ENCODE data around the gene PRDM11.

The PRDM11 gene

DNA sequence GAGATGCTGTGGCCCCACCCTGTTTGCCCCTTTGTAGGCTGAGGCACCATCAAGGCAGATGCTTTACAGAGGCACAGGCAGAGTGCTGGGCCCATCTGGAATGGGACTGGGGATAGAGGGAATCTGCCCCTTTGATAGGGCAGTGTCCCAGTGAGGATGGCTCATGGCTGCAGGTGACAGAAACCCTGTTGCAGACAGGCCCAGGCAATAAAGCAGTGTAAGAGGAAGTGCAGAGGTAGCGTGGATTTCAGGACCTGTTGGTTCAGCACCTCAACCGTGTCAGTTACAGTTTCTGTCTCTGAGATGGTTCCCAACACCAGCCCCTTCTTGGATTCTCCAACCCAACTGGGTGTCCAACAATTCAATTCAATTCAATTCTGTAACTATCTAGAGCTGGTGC lies 25.1 kb downstream of the PRDM11 start:
- Histone ChIP-seq H3K36me3 (ENCODE audit: control insufficient read depth in 5 of 5, insufficient read depth in 5 of 5, low read length in 5 of 5) (no peaks in the 10 kb centered on the region), H3K4me1 (ENCODE audit: control insufficient read depth in 5 of 5, insufficient read depth in 5 of 5, low read length in 5 of 5) (no peaks in the 10 kb centered on the region), H3K4me3 (ENCODE audit: low read depth in 1 of 5, low read length in 5 of 5) (no peak overlapping the region), H3K27me3 (ENCODE audit: control insufficient read depth in 5 of 5, insufficient read depth in 4 of 5, low read length in 5 of 5) (no peaks in the 10 kb centered on the region), H3K9me3 (ENCODE audit: control insufficient read depth in 5 of 5, low read length in 5 of 5) (no peaks in the 10 kb centered on the region), H3K27ac (ENCODE audit: low read depth, low read length) (no peak overlapping the region), H3K9ac (ENCODE audit: low read length in 5 of 5) (no peak overlapping the region)

GRCh38 chr11:45173064-45173463 lies 26.6 kb downstream of the PRDM11 start:
- Histone ChIP-seq H3K27me3 (ENCODE audit: control insufficient read depth in 5 of 5, insufficient read depth in 4 of 5, low read length in 5 of 5) (no peaks in the 10 kb centered on the region), H3K27ac (ENCODE audit: low read depth, low read length) (no peak overlapping the region), H3K36me3 (ENCODE audit: control insufficient read depth in 5 of 5, insufficient read depth in 5 of 5, low read length in 5 of 5) (no peaks in the 10 kb centered on the region), H3K9ac (ENCODE audit: low read length in 5 of 5) (no peak overlapping the region), H3K4me3 (ENCODE audit: low read depth in 1 of 5, low read length in 5 of 5) (no peak overlapping the region), H3K4me1 (ENCODE audit: control insufficient read depth in 5 of 5, insufficient read depth in 5 of 5, low read length in 5 of 5) (no peaks in the 10 kb centered on the region), H3K9me3 (ENCODE audit: control insufficient read depth in 5 of 5, low read length in 5 of 5) (no peaks in the 10 kb centered on the region)

GRCh38 chr11:45174168-45174835 lies 27.9 kb downstream of the PRDM11 start:
- Histone ChIP-seq H3K9ac (ENCODE audit: low read length in 5 of 5) (no peak overlapping the region), H3K27ac (ENCODE audit: low read depth, low read length) (no peak overlapping the region), H3K9me3 (ENCODE audit: control insufficient read depth in 5 of 5, low read length in 5 of 5) (no peaks in the 10 kb centered on the region), H3K36me3 (ENCODE audit: control insufficient read depth in 5 of 5, insufficient read depth in 5 of 5, low read length in 5 of 5) (no peaks in the 10 kb centered on the region), H3K27me3 (ENCODE audit: control insufficient read depth in 5 of 5, insufficient read depth in 4 of 5, low read length in 5 of 5) (no peaks in the 10 kb centered on the region), H3K4me1 (ENCODE audit: control insufficient read depth in 5 of 5, insufficient read depth in 5 of 5, low read length in 5 of 5) (peaks cover 0 to 1% (median 0%) of the 10 kb centered on the region in 5 donors), H3K4me3 (ENCODE audit: low read depth in 1 of 5, low read length in 5 of 5) (no peak overlapping the region)

- no peak overlapping the region for H3K27ac ChIP-seq (ENCODE audit: low read depth, low read length)
- H3K9me3 ChIP-seq (ENCODE audit: control insufficient read depth in 5 of 5, low read length in 5 of 5): no peaks in the 10 kb centered on the region
- H3K4me1 ChIP-seq (ENCODE audit: control insufficient read depth in 5 of 5, insufficient read depth in 5 of 5, low read length in 5 of 5): peaks cover 0 to 8% (median 5%) of the 10 kb centered on the region in 5 donors
- no peaks in the 10 kb centered on the region for H3K36me3 ChIP-seq (ENCODE audit: control insufficient read depth in 5 of 5, insufficient read depth in 5 of 5, low read length in 5 of 5)
- no peak overlapping the region for H3K9ac ChIP-seq (ENCODE audit: low read length in 5 of 5)
- H3K27me3 ChIP-seq (ENCODE audit: control insufficient read depth in 5 of 5, insufficient read depth in 4 of 5, low read length in 5 of 5): no peaks in the 10 kb centered on the region
- H3K4me3 ChIP-seq (ENCODE audit: low read depth in 1 of 5, low read length in 5 of 5): no peak overlapping the region
Observed at GRCh38 chr11:45174963-45175362, 28.5 kb downstream of the PRDM11 start.

DNA sequence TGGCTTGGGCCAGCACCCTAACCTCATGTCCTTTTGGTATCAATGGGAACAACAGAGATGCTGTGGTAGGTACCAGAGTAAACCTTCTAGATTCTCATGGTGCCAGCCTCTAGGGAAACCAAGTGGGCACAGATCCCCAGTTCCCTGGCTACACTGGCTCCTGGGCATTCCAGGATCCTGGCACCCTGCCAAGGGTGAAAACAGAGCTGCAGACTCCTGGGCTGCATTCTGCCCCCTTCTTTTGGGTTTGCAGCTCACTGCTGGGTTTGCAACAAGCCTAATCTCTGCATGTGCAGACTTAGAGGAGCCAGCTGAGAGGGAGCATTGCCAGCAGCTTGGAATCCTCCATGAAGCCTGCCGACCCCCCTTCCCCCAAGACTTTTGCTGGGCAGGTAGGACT lies 30.6 kb downstream of the PRDM11 start:
- Histone ChIP-seq H3K27me3 (ENCODE audit: control insufficient read depth in 5 of 5, insufficient read depth in 4 of 5, low read length in 5 of 5) (no peaks in the 10 kb centered on the region), H3K27ac (ENCODE audit: low read depth, low read length) (no peak overlapping the region), H3K4me1 (ENCODE audit: control insufficient read depth in 5 of 5, insufficient read depth in 5 of 5, low read length in 5 of 5) (peaks cover 2 to 18% (median 15%) of the 10 kb centered on the region in 5 donors), H3K9ac (ENCODE audit: low read length in 5 of 5) (no peak overlapping the region), H3K36me3 (ENCODE audit: control insufficient read depth in 5 of 5, insufficient read depth in 5 of 5, low read length in 5 of 5) (no peaks in the 10 kb centered on the region), H3K9me3 (ENCODE audit: control insufficient read depth in 5 of 5, low read length in 5 of 5) (no peaks in the 10 kb centered on the region), H3K4me3 (ENCODE audit: low read depth in 1 of 5, low read length in 5 of 5) (no peak overlapping the region)

GRCh38 chr11:45178223-45178622 lies 31.8 kb downstream of the PRDM11 start:
- Histone ChIP-seq H3K27me3 (ENCODE audit: control insufficient read depth in 5 of 5, insufficient read depth in 4 of 5, low read length in 5 of 5) (no peaks in the 10 kb centered on the region), H3K27ac (ENCODE audit: low read depth, low read length) (no peak overlapping the region), H3K9me3 (ENCODE audit: control insufficient read depth in 5 of 5, low read length in 5 of 5) (no peaks in the 10 kb centered on the region), H3K9ac (ENCODE audit: low read length in 5 of 5) (no peak overlapping the region), H3K4me1 (ENCODE audit: control insufficient read depth in 5 of 5, insufficient read depth in 5 of 5, low read length in 5 of 5) (peaks cover 2 to 18% (median 15%) of the 10 kb centered on the region in 5 donors), H3K36me3 (ENCODE audit: control insufficient read depth in 5 of 5, insufficient read depth in 5 of 5, low read length in 5 of 5) (peaks cover 0 to 7% (median under 1%) of the 10 kb centered on the region in 5 donors), H3K4me3 (ENCODE audit: low read depth in 1 of 5, low read length in 5 of 5) (no peak overlapping the region)

DNA sequence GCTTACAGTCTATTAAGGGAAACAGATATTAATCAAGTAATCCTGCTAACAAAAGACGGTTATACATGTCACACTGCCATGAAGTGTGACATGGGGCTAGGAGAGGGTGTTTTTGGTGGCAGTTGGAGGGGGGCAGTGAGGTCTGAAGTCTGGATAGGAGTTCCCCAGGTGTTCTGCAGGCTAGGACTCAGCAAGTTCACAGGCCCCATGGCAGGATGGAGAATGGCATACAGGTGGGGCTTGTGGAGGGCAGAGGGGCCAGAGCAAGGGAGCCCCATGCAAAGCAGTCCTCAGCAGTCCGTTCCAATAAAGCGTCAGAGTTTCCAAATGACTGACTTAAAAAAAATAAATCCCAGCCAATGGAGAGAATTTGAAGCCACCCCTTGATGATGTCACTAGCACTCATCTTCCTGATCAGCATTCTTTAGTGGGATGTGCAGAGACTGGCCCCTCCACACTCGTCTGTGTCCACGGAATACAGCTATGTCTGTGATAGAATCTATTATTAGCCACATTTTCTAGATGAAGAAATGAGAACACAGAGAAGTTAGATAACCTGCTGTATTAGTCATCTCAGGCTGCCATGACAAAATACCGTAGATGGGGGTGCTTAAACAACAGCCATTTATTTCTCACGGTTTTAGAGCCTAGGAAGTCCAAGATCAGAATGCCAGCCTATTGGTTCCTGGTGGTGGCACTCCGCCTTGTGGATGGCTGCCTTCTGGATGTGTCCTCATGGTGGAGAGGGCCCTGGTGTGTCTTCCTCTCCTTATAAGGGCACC lies 32.6 kb downstream of the PRDM11 start:
- peaks cover 2 to 14% (median 8%) of the 10 kb centered on the region in 5 donors for H3K36me3 ChIP-seq (ENCODE audit: control insufficient read depth in 5 of 5, insufficient read depth in 5 of 5, low read length in 5 of 5)
- no peak overlapping the region for H3K4me3 ChIP-seq (ENCODE audit: low read depth in 1 of 5, low read length in 5 of 5)
- no peak overlapping the region for H3K9ac ChIP-seq (ENCODE audit: low read length in 5 of 5)
- H3K4me1 ChIP-seq (ENCODE audit: control insufficient read depth in 5 of 5, insufficient read depth in 5 of 5, low read length in 5 of 5): peaks cover 2 to 18% (median 15%) of the 10 kb centered on the region in 5 donors
- H3K27ac ChIP-seq (ENCODE audit: low read depth, low read length): no peak overlapping the region
- no peaks in the 10 kb centered on the region for H3K9me3 ChIP-seq (ENCODE audit: control insufficient read depth in 5 of 5, low read length in 5 of 5)
- H3K27me3 ChIP-seq (ENCODE audit: control insufficient read depth in 5 of 5, insufficient read depth in 4 of 5, low read length in 5 of 5): no peaks in the 10 kb centered on the region

- H3K27ac ChIP-seq (ENCODE audit: low read depth, low read length): no peak overlapping the region
- peaks cover 2 to 21% (median 14%) of the 10 kb centered on the region in 5 donors for H3K36me3 ChIP-seq (ENCODE audit: control insufficient read depth in 5 of 5, insufficient read depth in 5 of 5, low read length in 5 of 5)
- H3K9me3 ChIP-seq (ENCODE audit: control insufficient read depth in 5 of 5, low read length in 5 of 5): no peaks in the 10 kb centered on the region
- H3K4me1 ChIP-seq (ENCODE audit: control insufficient read depth in 5 of 5, insufficient read depth in 5 of 5, low read length in 5 of 5): peaks cover 2 to 18% (median 15%) of the 10 kb centered on the region in 5 donors
- no peaks in the 10 kb centered on the region for H3K27me3 ChIP-seq (ENCODE audit: control insufficient read depth in 5 of 5, insufficient read depth in 4 of 5, low read length in 5 of 5)
- H3K9ac ChIP-seq (ENCODE audit: low read length in 5 of 5): peak overlapping the region in 3 of 5 donors; percentile 34 to 70 (median 57)
- H3K4me3 ChIP-seq (ENCODE audit: low read depth in 1 of 5, low read length in 5 of 5): peak overlapping the region; percentile 22 to 70 (median 57)
Observed at GRCh38 chr11:45179686-45180178, 33.3 kb downstream of the PRDM11 start.

DNA sequence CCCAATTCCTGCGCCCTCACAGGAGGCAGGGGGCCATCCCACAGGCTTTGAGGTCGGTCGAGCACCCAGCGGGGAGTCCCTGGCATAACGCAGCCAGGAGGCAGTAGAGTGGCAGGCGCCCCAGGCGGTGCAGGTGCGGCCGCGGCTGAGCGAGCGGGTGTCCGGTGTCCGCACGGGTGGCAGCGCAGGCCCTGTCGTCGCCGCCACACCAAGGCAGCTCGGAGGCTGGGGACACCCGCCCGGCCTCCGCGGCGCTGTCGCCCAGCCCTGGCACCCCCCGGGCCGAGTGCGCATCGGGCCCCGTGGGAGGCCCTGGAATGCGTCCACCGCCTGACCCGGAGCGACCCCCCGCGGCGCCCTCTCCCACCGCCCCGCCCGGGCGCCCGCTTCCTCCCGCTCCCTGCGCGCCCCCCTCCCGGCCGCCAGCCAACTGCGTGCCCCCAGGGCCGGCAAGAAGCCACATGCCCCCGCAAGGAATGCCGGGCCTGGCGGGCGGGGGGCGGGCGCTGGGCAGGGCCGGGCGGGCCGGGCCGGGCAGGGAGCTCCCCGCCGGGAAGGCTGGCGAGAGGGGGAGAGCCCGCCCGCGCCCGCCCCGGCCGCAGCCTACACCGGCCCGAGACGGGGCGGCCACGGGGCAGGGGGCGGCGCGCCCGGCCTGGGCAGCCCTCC lies 33.9 kb downstream of the PRDM11 start:
- H3K27me3 ChIP-seq (ENCODE audit: control insufficient read depth in 5 of 5, insufficient read depth in 4 of 5, low read length in 5 of 5): no peaks in the 10 kb centered on the region
- H3K36me3 ChIP-seq (ENCODE audit: control insufficient read depth in 5 of 5, insufficient read depth in 5 of 5, low read length in 5 of 5): peaks cover 2 to 26% (median 14%) of the 10 kb centered on the region in 5 donors
- no peaks in the 10 kb centered on the region for H3K9me3 ChIP-seq (ENCODE audit: control insufficient read depth in 5 of 5, low read length in 5 of 5)
- H3K9ac ChIP-seq (ENCODE audit: low read length in 5 of 5): peak overlapping the region in 4 of 5 donors; percentile 34 to 70 (median 60)
- peaks cover 2 to 18% (median 15%) of the 10 kb centered on the region in 5 donors for H3K4me1 ChIP-seq (ENCODE audit: control insufficient read depth in 5 of 5, insufficient read depth in 5 of 5, low read length in 5 of 5)
- peak overlapping the region; percentile 22 to 70 (median 59) for H3K4me3 ChIP-seq (ENCODE audit: low read depth in 1 of 5, low read length in 5 of 5)
- H3K27ac ChIP-seq (ENCODE audit: low read depth, low read length): no peak overlapping the region
